K562 (cell line): ENCODE measurements around the gene HAAO.

Experiments
- CTCF ChIP-seq, 3 experiments: IDR thresholded peaks in 2 of 3; conservative IDR thresholded peaks in 1 of 3; 2 replicates each; pipeline ENCODE4 v1.5.1; 2011 to 2012; ENCODE audit warnings: low read length in 3 of 3, mild to moderate bottlenecking in 3 of 3, control low read depth in 2 of 3, improper control_type of control experiment in 1 of 3, inconsistent platforms in 1 of 3, low read depth in 1 of 3, mixed read lengths in 1 of 3, moderate library complexity in 1 of 3; ENCODE audit not compliant: insufficient read depth in 2 of 3
- HCFC1 ChIP-seq: IDR thresholded peaks from 2 replicates; pipeline ENCODE4 v1.6.1; 2012; ENCODE audit warnings: low read depth, low read length, improper control_type of control experiment
- REST ChIP-seq, 2 experiments: fragments of 450-650 bp; formaldehyde crosslinking in 1 of 2; IDR thresholded peaks; 2 replicates each; pipeline versions ENCODE4 v1.4.0 to v1.6.1; 2014 to 2020; ENCODE audit warnings: mild to moderate bottlenecking in 2 of 2, borderline replicate concordance in 1 of 2, low read depth in 1 of 2
- SIN3A ChIP-seq, 2 experiments: fragments of 150-350 bp in 1 of 2; IDR thresholded peaks; 2 replicates each; pipeline ENCODE4 v1.6.1; 2011 to 2016; ENCODE audit warnings: borderline replicate concordance in 2 of 2, low read depth in 2 of 2, low read length in 2 of 2, mild to moderate bottlenecking in 2 of 2, moderate library complexity in 2 of 2; ENCODE audit not compliant: control insufficient read depth in 1 of 2
- SP1 ChIP-seq: sonication (generic); formaldehyde crosslinking; IDR thresholded peaks from 2 replicates; pipeline ENCODE4 v1.8.1; 2022; ENCODE audit warnings: mild to moderate bottlenecking, missing genetic modification reagents
- USF2 ChIP-seq: sonication (generic); formaldehyde crosslinking; IDR thresholded peaks from 2 replicates; pipeline ENCODE4 v1.5.0; 2020; ENCODE audit warnings: missing genetic modification reagents
- ZFP1 ChIP-seq: fragments of 450-650 bp; formaldehyde crosslinking; IDR thresholded peaks from 2 replicates; pipeline ENCODE4 v1.4.0; 2020; ENCODE audit warnings: mild to moderate bottlenecking, mixed read lengths
- ZNF655 ChIP-seq: fragments of 250-450 bp; sonication (Bioruptor Pico); IDR thresholded peaks from 2 replicates; pipeline ENCODE4 v1.5.0; 2021

GRCh38 chr2:42747422-42747821 is 45.0 kb downstream of the HAAO start:
- no peak for TF ChIP-seq SP1
- TF ChIP-seq USF2: no peak
- no peak for TF ChIP-seq ZNF655 (CRISPR knock-in tag)
- TF ChIP-seq ZFP1: no peak
- TF ChIP-seq HCFC1: no peak
- TF ChIP-seq SIN3A (IDR thresholded peaks at IDR 0.05; ENCODE audit: borderline replicate concordance in 2 of 2, control insufficient read depth in 1 of 2, low read depth in 2 of 2, low read length in 2 of 2): no peak
- TF ChIP-seq REST (IDR thresholded peaks at IDR 0.05; ENCODE audit: borderline replicate concordance): no peak
- TF ChIP-seq REST (CRISPR knock-in tag; IDR thresholded peaks at IDR 0.05; ENCODE audit: low read depth): no peak
- no peak for TF ChIP-seq CTCF (IDR thresholded peaks at IDR 0.05 in 2 of 3, conservative IDR thresholded peaks at IDR 0.05 in 1 of 3; ENCODE audit: insufficient read depth in 2 of 3, low read depth in 1 of 3, low read length in 3 of 3)
